ENCODE results near the gene ZMYND8. TPM values are rescaled to one million over a fixed set of nuclear protein-coding genes. Genes with fewer than 3 reads are reported as not detected.

ZMYND8 gene
- total RNA-seq, 4 donors from 2014 or later: 41.6 to 79.4 (median 60.7) TPM

GRCh38 chr20:47276851-47277534, 79.5 kb downstream of the ZMYND8 start:
- peak overlapping the region; percentile 20 to 54 (median 34) for H3K27ac ChIP-seq
- peaks cover 15 to 36% (median 16%) of the 10 kb centered on the region in 4 donors for H3K4me1 ChIP-seq
- H3K9me3 ChIP-seq: no peaks in the 10 kb centered on the region
- no peak overlapping the region for H3K4me3 ChIP-seq
- in situ Hi-C loops (cut with MboI; ENCODE audit: low pct_ligation_motif_present in 1 of 4, low pct_unique_long_range_greater_than_20kb in 1 of 4, low sequenced_read_pairs in 3 of 4): loop anchor here in 3 of 4 donors (10.0 to 25.0 kb wide), 3 partner anchors 108 to 348 kb away; no protein-coding TSS in a partner anchor
- no peak for TF ChIP-seq POLR2A (IDR thresholded peaks at IDR 0.05)
- H3K36me3 ChIP-seq: peaks cover 0 to 15% (median 6%) of the 10 kb centered on the region in 4 donors
- WGBS, 2 donors (ENCODE audit: low coverage in 1 of 2): 76 to 87% methylated on average over 8 of the region's 8 CpGs
- H3K27me3 ChIP-seq: no peaks in the 10 kb centered on the region
- intact Hi-C loops (cut with DNase I; ENCODE audit: low total_unique reads): loop anchor here (10.0 kb wide), 1 partner anchor 348 kb away; no protein-coding TSS in a partner anchor
- DNase-seq: no peak

GRCh38 chr20:47276251-47276650, 80.2 kb downstream of the ZMYND8 start:
- no peaks in the 10 kb centered on the region for H3K27me3 ChIP-seq
- intact Hi-C loops (cut with DNase I; ENCODE audit: low total_unique reads) (loop anchor here (10.0 kb wide), 1 partner anchor 349 kb away; no protein-coding TSS in a partner anchor), in situ Hi-C loops (cut with MboI; ENCODE audit: low pct_ligation_motif_present in 1 of 4, low pct_unique_long_range_greater_than_20kb in 1 of 4, low sequenced_read_pairs in 3 of 4) (loop anchor here in 3 of 4 donors (10.0 to 25.0 kb wide), 3 partner anchors 109 to 349 kb away; no protein-coding TSS in a partner anchor)
- peaks cover 0 to 13% (median 5%) of the 10 kb centered on the region in 4 donors for H3K36me3 ChIP-seq
- no peak for TF ChIP-seq EP300 (IDR thresholded peaks at IDR 0.05; ENCODE audit: low read depth)
- no peak for TF ChIP-seq POLR2AphosphoS5 (IDR thresholded peaks at IDR 0.05)
- TF ChIP-seq CTCF (IDR thresholded peaks at IDR 0.05): no peak
- no peak for TF ChIP-seq POLR2A (IDR thresholded peaks at IDR 0.05)
- H3K9me3 ChIP-seq: no peaks in the 10 kb centered on the region
- DNase-seq: no peak
- peak overlapping the region in 3 of 4 donors; percentile 46 to 80 (median 77) for H3K27ac ChIP-seq
- peaks cover 15 to 36% (median 16%) of the 10 kb centered on the region in 4 donors for H3K4me1 ChIP-seq
- 97 to 98% methylated on average over 7 to 20 of the region's 20 CpGs for WGBS, 2 donors (ENCODE audit: low coverage in 1 of 2)
- no peak overlapping the region for H3K4me3 ChIP-seq

GRCh38 chr20:47275548-47275947, 81.0 kb downstream of the ZMYND8 start:
- Histone ChIP-seq H3K4me1 (peaks cover 15 to 36% (median 16%) of the 10 kb centered on the region in 4 donors), H3K4me3 (no peak overlapping the region), H3K27ac (peak overlapping the region; percentile 77 to 82 (median 80)), H3K27me3 (no peaks in the 10 kb centered on the region), H3K36me3 (peaks cover 0 to 13% (median 5%) of the 10 kb centered on the region in 4 donors), H3K9me3 (no peaks in the 10 kb centered on the region)
- TF ChIP-seq CTCF (IDR thresholded peaks at IDR 0.05) (no peak), EP300 (IDR thresholded peaks at IDR 0.05; ENCODE audit: low read depth) (no peak), POLR2AphosphoS5 (IDR thresholded peaks at IDR 0.05) (no peak), POLR2A (IDR thresholded peaks at IDR 0.05) (no peak)
- no peak for DNase-seq
- intact Hi-C loops (cut with DNase I; ENCODE audit: low total_unique reads) (loop anchor here (10.0 kb wide), 1 partner anchor 349 kb away; no protein-coding TSS in a partner anchor), in situ Hi-C loops (cut with MboI; ENCODE audit: low pct_ligation_motif_present in 1 of 4, low pct_unique_long_range_greater_than_20kb in 1 of 4, low sequenced_read_pairs in 3 of 4) (loop anchor here in 3 of 4 donors (10.0 to 25.0 kb wide), 3 partner anchors 109 to 349 kb away; no protein-coding TSS in a partner anchor)
- WGBS, 2 donors (ENCODE audit: low coverage in 1 of 2): 96 to 97% methylated on average over 3 to 6 of the region's 6 CpGs

GRCh38 chr20:47274401-47275108, 81.9 kb downstream of the ZMYND8 start:
- in situ Hi-C loops (cut with MboI; ENCODE audit: low pct_ligation_motif_present in 1 of 4, low pct_unique_long_range_greater_than_20kb in 1 of 4, low sequenced_read_pairs in 3 of 4): loop anchor here (5.0 to 25.0 kb wide), 4 partner anchors 108 to 350 kb away; no protein-coding TSS in a partner anchor
- Histone ChIP-seq H3K27ac (peak overlapping the region; percentile 77 to 82 (median 80)), H3K36me3 (peaks cover 0 to 13% (median 5%) of the 10 kb centered on the region in 4 donors), H3K27me3 (no peaks in the 10 kb centered on the region), H3K4me1 (peaks cover 15 to 36% (median 16%) of the 10 kb centered on the region in 4 donors), H3K9me3 (no peaks in the 10 kb centered on the region), H3K4me3 (no peak overlapping the region)
- TF ChIP-seq CTCF (IDR thresholded peaks at IDR 0.05): no peak
- TF ChIP-seq EP300 (IDR thresholded peaks at IDR 0.05; ENCODE audit: low read depth): peak; percentile 4
- TF ChIP-seq POLR2AphosphoS5 (IDR thresholded peaks at IDR 0.05): peak in 2 of 3 donors; percentile 34 to 40
- TF ChIP-seq POLR2A (IDR thresholded peaks at IDR 0.05): no peak
- no peak for DNase-seq
- intact Hi-C loops (cut with DNase I; ENCODE audit: low total_unique reads): loop anchor here (10.0 kb wide), 1 partner anchor 350 kb away; no protein-coding TSS in a partner anchor
- 39 to 46% methylated on average over 4 of the region's 4 CpGs for WGBS, 2 donors (ENCODE audit: low coverage in 1 of 2)
